Stimulated activated CD8-positive, alpha-beta memory T cell treated with anti-CD3 and anti-CD28 coated beads, Interleukin-4, amount 100 ng/mL, for 4 hours (primary cell): ENCODE measurements around the gene PSME3IP1.
"Not testable (repeated sequence)": the region's sequence is repeated elsewhere in the genome, so short reads cannot be mapped to it uniquely, and the experiment has no call there.

Experiments used
- DNase-seq, 2 donors: peaks; one replicate each; pipeline ENCODE4 v3.0.0-alpha.2; 2020; ENCODE audit warnings: low read depth in 2 of 2, low spot score in 1 of 2

The PSME3IP1 gene

GRCh38 chr16:57125969-57126368, 59.9 kb downstream of the PSME3IP1 start:
- DNase-seq, result no peak

GRCh38 chr16:57125376-57125775, 60.5 kb downstream of the PSME3IP1 start:
- no peak for DNase-seq

- DNase-seq, result no peak
Measured at GRCh38 chr16:57123974-57124674, 61.7 kb downstream of the PSME3IP1 start.

GRCh38 chr16:57123216-57123973, 62.4 kb downstream of the PSME3IP1 start:
- no peak for DNase-seq

GRCh38 chr16:57118461-57119084, 67.3 kb downstream of the PSME3IP1 start:
- no peak for DNase-seq

GRCh38 chr16:57115514-57116182, 70.2 kb downstream of the PSME3IP1 start:
- DNase-seq, result no peak

- no peak for DNase-seq
Measured at GRCh38 chr16:57115168-57115513, 70.7 kb downstream of the PSME3IP1 start.

- no peak for DNase-seq
Measured at GRCh38 chr16:57113664-57114063, 72.2 kb downstream of the PSME3IP1 start.

- no peak for DNase-seq
Measured at GRCh38 chr16:57113042-57113453, 72.8 kb downstream of the PSME3IP1 start.

- no peak for DNase-seq
Measured at GRCh38 chr16:57112403-57113041, 73.3 kb downstream of the PSME3IP1 start.

GRCh38 chr16:57111420-57111819, 74.4 kb downstream of the PSME3IP1 start:
- DNase-seq, result no peak

- DNase-seq, result no peak
Measured at GRCh38 chr16:57110937-57111336, 74.9 kb downstream of the PSME3IP1 start.

GRCh38 chr16:57109259-57110105, 76.4 kb downstream of the PSME3IP1 start:
- DNase-seq, result not testable (repeated sequence)

- DNase-seq, result no peak
Measured at GRCh38 chr16:57108432-57108831, 77.4 kb downstream of the PSME3IP1 start.

GRCh38 chr16:57107321-57107922, 78.4 kb downstream of the PSME3IP1 start:
- DNase-seq, result no peak

- no peak for DNase-seq
Measured at GRCh38 chr16:57106767-57107166, 79.1 kb downstream of the PSME3IP1 start.

GRCh38 chr16:57105184-57105583, 80.7 kb downstream of the PSME3IP1 start:
- no peak for DNase-seq

- DNase-seq, result no peak
Measured at GRCh38 chr16:57104706-57105105, 81.1 kb downstream of the PSME3IP1 start.

- no peak for DNase-seq
Measured at GRCh38 chr16:57102888-57103851, 82.7 kb downstream of the PSME3IP1 start.
